Sigmoid colon (tissue), 7 donors: Measurements from ENCODE around the gene TCF20. TPM values are rescaled to one million over a fixed set of nuclear protein-coding genes. Genes with fewer than 3 reads are reported as not detected.

Experiments
- DNase-seq: peaks from one replicate; pipeline ENCODE4 v3.0.0-alpha.2; 2019
- H3K27ac ChIP-seq, 4 donors: fragments of 200-600 bp; sonication (generic); one replicate each; pipeline ENCODE4 v1.5.1; 2016 to 2019; ENCODE audit warnings: mild to moderate bottlenecking in 1 of 4
- H3K27me3 ChIP-seq, 3 donors: fragments of 200-600 bp; sonication (generic); one replicate each; pipeline ENCODE4 v1.5.1; 2019; ENCODE audit warnings: mild to moderate bottlenecking in 1 of 3
- H3K36me3 ChIP-seq, 4 donors: fragments of 200-600 bp; sonication (generic); one replicate each; pipeline ENCODE4 v1.5.1; 2016 to 2019
- H3K4me1 ChIP-seq, 4 donors: fragments of 200-600 bp; sonication (generic); one replicate each; pipeline ENCODE4 v1.5.1; 2017 to 2019
- H3K4me3 ChIP-seq, 4 donors: fragments of 200-600 bp; sonication (generic); one replicate each; pipeline ENCODE4 v1.5.1; 2017 to 2019; ENCODE audit warnings: mild to moderate bottlenecking in 2 of 4, moderate library complexity in 1 of 4
- H3K9me3 ChIP-seq, 4 donors: fragments of 200-600 bp in 3 of 4; sonication (generic) in 3 of 4; one replicate each; pipeline versions ENCODE4 v1.5.1 to v1.6.1; 2013 to 2019
- CTCF ChIP-seq, 4 experiments: fragments of 450-650 bp in 3 of 4; fragments of 200-600 bp in 1 of 4; IDR thresholded peaks; one replicate each; pipeline ENCODE4 v1.5.1; 2016 to 2019; ENCODE audit warnings: antibody characterized with exemption in 4 of 4, mild to moderate bottlenecking in 3 of 4, moderate library complexity in 2 of 4
- EP300 ChIP-seq, 4 donors: sonication (generic); formaldehyde crosslinking; IDR thresholded peaks; one replicate each; pipeline ENCODE4 v1.6.1; 2017; ENCODE audit warnings: antibody characterized with exemption in 4 of 4
- POLR2A ChIP-seq, 2 donors: fragments of 450-650 bp; IDR thresholded peaks; one replicate each; pipeline ENCODE4 v1.6.1; 2016; ENCODE audit warnings: antibody characterized with exemption in 2 of 2, mild to moderate bottlenecking in 2 of 2, moderate library complexity in 2 of 2
- POLR2AphosphoS5 ChIP-seq, 4 donors: sonication (generic); formaldehyde crosslinking; IDR thresholded peaks; one replicate each; pipeline ENCODE4 v1.6.1; 2017; ENCODE audit warnings: antibody characterized with exemption in 4 of 4
- WGBS, 2 donors: extraction: QIAGEN DNeasy Blood & Tissue Kit; methylation state at CpG; one replicate each; pipeline ENCODE4 v1.1.7; 2013; 5-methylcytosine and 5-hydroxymethylcytosine counted together
- intact Hi-C: fragments of 100-400 bp; cut with DNase I; formaldehyde crosslinking; loops from one replicate; pipeline ENCODE4 v1.15.1; 2023
- polyA plus RNA-seq, 3 donors: library from polyadenylated mRNA; stranded (reverse); fragments of 200-250 nt; gene quantifications; one replicate each; pipeline ENCODE4 v1.2.3, GENCODE V29; 2013
- total RNA-seq, 4 donors: library from RNA; depleted of rRNA; stranded (reverse); fragments of >200 nt; gene quantifications; one replicate each; pipeline ENCODE4 v1.1.0, GENCODE V29; 2016
- donor health status: healthy with polysubstance abuse.
- donor health status: Bipolar disorder and iron deficiency.
- donor health status: healthy.

The TCF20 gene
- total and polyA plus RNA-seq, 7 donors: 10.8 to 31.0 (median 22.5) TPM

GRCh38 chr22:42222140-42222539 lies 48.3 kb downstream of the TCF20 start:
- no peaks in the 10 kb centered on the region for H3K9me3 ChIP-seq
- intact Hi-C loops: no loop called here
- H3K4me1 ChIP-seq: peaks cover 0 to 21% (median 9%) of the 10 kb centered on the region in 4 donors
- no peak overlapping the region for H3K4me3 ChIP-seq
- H3K36me3 ChIP-seq: no peaks in the 10 kb centered on the region
- WGBS, 2 donors: 78 to 89% methylated on average over 1 of the region's 1 CpG
- TF ChIP-seq POLR2AphosphoS5 (IDR thresholded peaks at IDR 0.05): no peak
- TF ChIP-seq CTCF (IDR thresholded peaks at IDR 0.05): no peak
- no peak for TF ChIP-seq POLR2A (IDR thresholded peaks at IDR 0.05)
- TF ChIP-seq EP300 (IDR thresholded peaks at IDR 0.05): no peak
- DNase-seq: no peak
- H3K27me3 ChIP-seq: no peaks in the 10 kb centered on the region
- H3K27ac ChIP-seq: no peak overlapping the region

Other genes with a start within 250 kb of the TCF20 start
- 10 to 100 TPM; 18.6 to 28.6 (median 21.7) TPM for gene NAGA, start 199.8 kb downstream of the TCF20 start, total RNA-seq
- gene NAGA, start 199.8 kb downstream of the TCF20 start, polyA plus RNA-seq: 10 to 100 TPM in 2 of 3 donors, 1 to 10 TPM in 1; 6.6 to 27.7 (median 20.1) TPM
- 10 to 100 TPM; 13.8 to 18.0 (median 15.6) TPM for gene PHETA2, start 196.4 kb downstream of the TCF20 start, total RNA-seq
- gene PHETA2, start 196.4 kb downstream of the TCF20 start, polyA plus RNA-seq: 10 to 100 TPM; 13.2 to 17.4 (median 13.4) TPM
- 10 to 100 TPM; 12.1 to 23.9 (median 21.9) TPM for gene SMDT1, start 191.0 kb downstream of the TCF20 start, total RNA-seq
- gene SMDT1, start 191.0 kb downstream of the TCF20 start, polyA plus RNA-seq: 100 to 1,000 TPM in 2 of 3 donors, 10 to 100 TPM in 1; 87.4 to 187 (median 181) TPM
- 100 to 1,000 TPM in 1 of 4 donors, 10 to 100 TPM in 3; 61.8 to 104 (median 82.6) TPM for gene NDUFA6, start 179.9 kb downstream of the TCF20 start, total RNA-seq
- 100 to 1,000 TPM; 112 to 248 (median 161) TPM for gene NDUFA6, start 179.9 kb downstream of the TCF20 start, polyA plus RNA-seq
- gene CYP2D6, start 139.8 kb downstream of the TCF20 start, total RNA-seq: under 1 TPM in 2 of 4 donors, not detected in 2; 0.36 to 0.81 TPM
- 1 to 10 TPM in 2 of 3 donors, not detected in 1; 1.6 to 3.7 TPM for gene CYP2D6, start 139.8 kb downstream of the TCF20 start, polyA plus RNA-seq
- gene NFAM1, start 161.8 kb upstream of the TCF20 start, total RNA-seq: 1 to 10 TPM; 1.8 to 2.5 (median 2.3) TPM
- gene NFAM1, start 161.8 kb upstream of the TCF20 start, polyA plus RNA-seq: 1 to 10 TPM; 1.2 to 3.1 (median 2.3) TPM
- gene RRP7A, start 249.1 kb upstream of the TCF20 start, total RNA-seq: 10 to 100 TPM; 16.3 to 20.0 (median 18.4) TPM
- 10 to 100 TPM in 2 of 3 donors, 1 to 10 TPM in 1; 6.6 to 39.9 (median 19.7) TPM for gene RRP7A, start 249.1 kb upstream of the TCF20 start, polyA plus RNA-seq